Stimulated activated memory B cell treated with anti-CD40 and anti-IgM and Interleukin-4, amounts not matched to agents 10 μg/mL and 1 μg/mL and 100 μg/mL, for 72 hours (primary cell): ENCODE measurements around the gene UQCRH.
A peak's percentile ranks its signal among the peaks of the same experiment; 100 is the strongest.
"Not testable (repeated sequence)": the region's sequence is repeated elsewhere in the genome, so short reads cannot be mapped to it uniquely, and the experiment has no call there.

Experiments used
- ATAC-seq: fragments of 150-1000 bp; cut with Tn5 transposase; 2 replicates; pipeline ENCODE4 v1.10.0; 2021
- H3K27ac Mint-ChIP-seq: one replicate; pipeline ENCODE4 v1.8.0; 2022; ENCODE audit warnings: mild to moderate bottlenecking, mixed read lengths
- H3K27me3 Mint-ChIP-seq: one replicate; pipeline ENCODE4 v1.8.0; 2022; ENCODE audit warnings: mixed read lengths
- H3K36me3 Mint-ChIP-seq: one replicate; pipeline ENCODE4 v1.8.0; 2022; ENCODE audit warnings: mixed read lengths
- H3K4me1 Mint-ChIP-seq: one replicate; pipeline ENCODE4 v1.8.0; 2022; ENCODE audit warnings: mixed read lengths
- H3K4me3 Mint-ChIP-seq: one replicate; pipeline ENCODE4 v1.8.0; 2022; ENCODE audit warnings: mild to moderate bottlenecking, moderate library complexity, mixed read lengths
- H3K9me3 Mint-ChIP-seq: one replicate; pipeline ENCODE4 v1.8.0; 2022; ENCODE audit warnings: mixed read lengths

UQCRH gene

DNA sequence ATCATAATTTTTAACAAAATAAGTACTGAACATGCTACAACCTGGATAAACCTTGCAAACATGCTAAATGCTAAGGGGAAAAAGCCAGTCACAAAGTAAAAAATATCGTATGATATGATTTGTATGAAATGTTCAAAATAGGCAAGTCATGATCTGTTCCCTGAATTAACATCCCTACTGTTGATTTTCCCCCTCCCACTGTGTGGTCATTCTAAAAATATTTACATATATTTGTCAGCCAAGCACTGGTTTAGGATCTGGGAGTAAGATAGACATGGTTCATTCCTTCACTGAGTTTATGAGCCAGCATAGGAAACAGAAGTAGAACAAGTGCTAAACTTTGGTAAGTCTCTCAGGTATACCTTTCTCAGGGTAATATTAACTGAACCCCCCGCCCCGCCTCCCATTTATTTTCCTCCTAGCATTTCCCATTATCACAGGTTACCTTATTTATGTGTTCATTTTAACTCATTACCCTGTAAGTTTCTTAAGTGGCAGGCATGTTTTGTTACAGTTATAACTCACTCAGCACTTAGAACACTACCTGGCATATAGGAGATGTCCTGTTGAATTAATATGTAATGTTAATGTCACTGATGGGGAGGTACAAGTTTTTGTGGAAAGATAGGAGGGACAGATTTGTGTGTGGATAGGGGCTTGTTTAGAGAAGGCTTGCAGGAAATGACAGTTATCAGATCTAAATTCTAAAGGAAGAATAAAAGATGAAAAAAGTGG is 12.3 kb downstream of the UQCRH start:
- no peak for ATAC-seq
- no peaks in the 10 kb centered on the region for H3K27me3 Mint-ChIP-seq
- H3K27ac Mint-ChIP-seq: peak overlapping the region; percentile 28
- H3K9me3 Mint-ChIP-seq: no peaks in the 10 kb centered on the region
- H3K36me3 Mint-ChIP-seq: peaks cover 41% of the 10 kb centered on the region
- H3K4me3 Mint-ChIP-seq: no peak overlapping the region
- H3K4me1 Mint-ChIP-seq: peaks cover 11% of the 10 kb centered on the region

GRCh38 chr1:46317323-46317722 is 13.8 kb downstream of the UQCRH start:
- Mint-ChIP-seq H3K4me1 (peaks cover 25% of the 10 kb centered on the region), H3K27me3 (no peaks in the 10 kb centered on the region), H3K9me3 (no peaks in the 10 kb centered on the region), H3K27ac (no peak overlapping the region), H3K4me3 (no peak overlapping the region), H3K36me3 (peaks cover 48% of the 10 kb centered on the region)
- no peak for ATAC-seq

- not testable (repeated sequence) for H3K27me3 Mint-ChIP-seq, ATAC-seq, H3K9me3 Mint-ChIP-seq, H3K4me3 Mint-ChIP-seq, H3K27ac Mint-ChIP-seq
- H3K36me3 Mint-ChIP-seq: peaks cover 47% of the 10 kb centered on the region
- peaks cover 33% of the 10 kb centered on the region for H3K4me1 Mint-ChIP-seq
Measured at GRCh38 chr1:46319301-46319700, 15.8 kb downstream of the UQCRH start.

GRCh38 chr1:46319960-46320914 is 16.7 kb downstream of the UQCRH start:
- not testable (repeated sequence) for ATAC-seq, H3K4me3 Mint-ChIP-seq, H3K27me3 Mint-ChIP-seq, H3K9me3 Mint-ChIP-seq
- Mint-ChIP-seq H3K4me1 (peaks cover 38% of the 10 kb centered on the region), H3K36me3 (peaks cover 44% of the 10 kb centered on the region), H3K27ac (peak overlapping the region; percentile 81)

DNA sequence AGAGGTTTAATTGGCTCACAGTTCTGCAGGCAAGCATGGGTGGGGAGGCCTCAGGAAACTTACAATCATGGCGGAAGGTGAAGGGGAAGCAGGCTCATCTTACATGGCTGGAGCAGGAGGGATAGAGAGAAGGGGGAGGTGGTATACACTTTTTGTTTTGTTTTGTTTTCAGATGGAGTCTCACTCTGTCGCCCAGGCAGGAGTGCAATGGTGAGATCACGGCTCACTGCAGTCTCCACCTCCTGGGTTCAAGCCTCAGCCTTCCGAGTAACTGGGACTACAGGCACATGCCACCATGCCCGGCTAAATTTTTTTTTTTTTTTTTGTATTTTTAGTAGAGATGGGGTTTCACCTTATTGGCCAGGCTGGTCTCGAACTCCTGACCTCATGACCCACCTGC is 18.7 kb downstream of the UQCRH start:
- not testable (repeated sequence) for ATAC-seq, H3K9me3 Mint-ChIP-seq, H3K27me3 Mint-ChIP-seq
- peak overlapping the region; percentile 69 for H3K4me3 Mint-ChIP-seq
- peak overlapping the region; percentile 81 for H3K27ac Mint-ChIP-seq
- H3K4me1 Mint-ChIP-seq: peaks cover 53% of the 10 kb centered on the region
- H3K36me3 Mint-ChIP-seq: peaks cover 43% of the 10 kb centered on the region

DNA sequence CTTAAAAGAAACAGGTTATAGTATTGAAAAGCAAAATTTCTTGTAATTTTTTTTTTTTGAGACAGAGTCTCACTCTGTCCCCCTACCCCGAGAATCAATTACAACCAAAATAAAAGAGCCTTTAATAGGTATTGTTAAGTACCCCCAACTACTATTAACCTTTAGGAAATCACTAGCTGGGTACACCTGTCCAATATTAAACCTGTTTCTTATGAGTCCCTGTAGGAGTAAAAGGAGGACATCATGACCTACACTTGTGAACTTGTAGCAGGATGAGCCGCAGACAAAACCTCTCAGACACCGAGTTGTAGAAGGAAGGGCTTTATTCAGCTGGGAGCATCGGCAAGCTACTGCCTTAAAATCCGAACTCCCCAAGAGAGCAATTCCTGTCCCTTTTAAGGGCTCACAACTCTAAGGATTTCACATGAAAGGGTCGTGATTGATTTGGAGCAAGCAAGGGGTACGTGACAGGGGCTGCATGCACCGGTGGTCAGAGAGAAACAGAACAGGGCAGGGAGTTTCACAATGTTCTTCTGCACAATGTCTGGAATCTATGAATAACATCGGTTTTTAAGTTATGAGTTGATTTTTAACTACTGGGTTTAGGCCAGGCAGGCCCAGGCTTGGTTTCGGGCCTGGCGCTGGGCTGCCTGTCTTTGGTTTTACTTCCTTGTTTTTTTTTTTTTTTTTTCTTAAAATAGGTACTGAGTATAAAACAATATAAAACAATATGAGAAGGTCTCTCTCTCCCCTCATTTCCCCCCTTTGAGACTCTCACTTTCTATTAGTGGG is 22.0 kb downstream of the UQCRH start:
- H3K27me3 Mint-ChIP-seq: not testable (repeated sequence)
- peak overlapping the region; percentile 77 for H3K4me3 Mint-ChIP-seq

DNA sequence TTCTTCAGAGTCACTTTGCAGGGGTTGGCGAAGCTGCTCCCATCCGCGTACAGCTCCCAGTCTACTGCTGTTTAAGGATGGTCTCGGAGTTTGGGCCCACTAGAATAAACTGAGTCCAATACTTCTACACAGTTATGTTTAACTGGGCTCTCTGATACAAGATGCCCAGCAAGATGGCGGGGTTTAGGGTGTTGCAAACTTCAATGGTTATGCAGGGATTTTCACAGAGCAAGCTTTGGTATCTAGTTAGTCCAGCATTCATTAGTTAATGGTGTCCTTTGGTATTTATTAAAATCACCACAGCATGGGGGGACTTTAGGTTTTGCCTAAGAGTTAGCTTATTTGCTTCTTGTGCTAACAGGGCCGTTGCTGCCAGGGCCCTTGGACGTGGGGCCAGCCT is 24.7 kb downstream of the UQCRH start:
- not testable (repeated sequence) for ATAC-seq, H3K27me3 Mint-ChIP-seq, H3K9me3 Mint-ChIP-seq
- Mint-ChIP-seq H3K27ac (peak overlapping the region; percentile 61), H3K4me1 (peaks cover 72% of the 10 kb centered on the region), H3K4me3 (peak overlapping the region; percentile 60), H3K36me3 (peaks cover 55% of the 10 kb centered on the region)

More for the DNA sequence above, 22.0 kb downstream of the UQCRH start:
- peak; percentile 51 for ATAC-seq
- not testable (repeated sequence) for H3K9me3 Mint-ChIP-seq
- Mint-ChIP-seq H3K27ac (peak overlapping the region; percentile 100), H3K36me3 (peaks cover 61% of the 10 kb centered on the region), H3K4me1 (peaks cover 63% of the 10 kb centered on the region)

GRCh38 chr1:46329807-46330206 is 26.3 kb downstream of the UQCRH start:
- not testable (repeated sequence) for ATAC-seq, H3K9me3 Mint-ChIP-seq, H3K27me3 Mint-ChIP-seq
- Mint-ChIP-seq H3K4me3 (peak overlapping the region; percentile 99), H3K4me1 (peaks cover 77% of the 10 kb centered on the region), H3K27ac (peak overlapping the region; percentile 100), H3K36me3 (peaks cover 46% of the 10 kb centered on the region)

GRCh38 chr1:46330381-46330780 is 26.9 kb downstream of the UQCRH start:
- peak overlapping the region; percentile 100 for H3K27ac Mint-ChIP-seq
- peaks cover 71% of the 10 kb centered on the region for H3K4me1 Mint-ChIP-seq
- H3K9me3 Mint-ChIP-seq: not testable (repeated sequence)

DNA sequence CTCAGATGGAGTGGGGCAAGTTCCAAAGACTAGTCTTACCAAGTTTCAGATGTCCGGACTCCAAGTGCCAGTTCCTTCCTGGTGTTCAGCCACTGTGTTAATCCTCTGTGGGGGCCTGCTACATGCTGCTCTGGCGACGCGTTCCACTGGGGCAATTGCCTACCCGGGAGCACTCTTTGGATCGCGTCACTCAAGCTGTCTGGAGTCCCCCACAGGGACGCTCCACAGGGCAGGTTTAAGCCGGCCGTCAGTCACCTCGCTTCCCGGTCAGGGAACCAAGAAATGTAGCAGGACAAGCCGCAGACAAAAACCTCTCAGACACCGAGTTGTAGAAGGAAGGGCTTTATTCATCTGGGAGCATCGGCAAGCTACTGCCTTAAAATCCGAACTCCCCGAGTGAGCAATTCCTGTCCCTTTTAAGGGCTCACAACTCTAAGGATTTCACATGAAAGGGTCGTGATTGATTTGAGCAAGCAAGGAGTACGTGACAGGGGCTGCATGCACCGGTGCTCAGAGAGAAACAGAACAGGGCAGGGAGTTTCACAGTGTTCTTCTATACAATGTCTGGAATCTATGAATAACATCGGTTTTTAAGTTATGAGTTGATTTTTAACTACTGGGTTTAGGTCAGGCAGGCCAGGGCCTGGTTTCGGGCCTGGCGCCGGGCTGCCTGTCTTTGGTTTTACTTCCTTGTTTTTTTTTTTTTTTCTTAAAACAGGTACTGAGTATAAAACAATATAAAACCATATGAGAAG is 28.5 kb downstream of the UQCRH start:
- ATAC-seq: peak; percentile 80
- peak overlapping the region; percentile 99 for H3K4me3 Mint-ChIP-seq
- H3K4me1 Mint-ChIP-seq: peaks cover 60% of the 10 kb centered on the region
- peaks cover 37% of the 10 kb centered on the region for H3K36me3 Mint-ChIP-seq
- not testable (repeated sequence) for H3K27me3 Mint-ChIP-seq, H3K9me3 Mint-ChIP-seq
- H3K27ac Mint-ChIP-seq: peak overlapping the region; percentile 100

More at GRCh38 chr1:46330381-46330780, 26.9 kb downstream of the UQCRH start:
- ATAC-seq, H3K27me3 Mint-ChIP-seq: not testable (repeated sequence)
- H3K4me3 Mint-ChIP-seq: peak overlapping the region; percentile 99
- peaks cover 40% of the 10 kb centered on the region for H3K36me3 Mint-ChIP-seq

- Mint-ChIP-seq H3K27me3 (no peaks in the 10 kb centered on the region), H3K4me3 (peak overlapping the region; percentile 48), H3K9me3 (no peaks in the 10 kb centered on the region), H3K36me3 (peaks cover 27% of the 10 kb centered on the region), H3K4me1 (peaks cover 52% of the 10 kb centered on the region), H3K27ac (peak overlapping the region; percentile 100)
- peak; percentile 72 for ATAC-seq
Measured at GRCh38 chr1:46333300-46334029, 30.0 kb downstream of the UQCRH start.

- H3K36me3 Mint-ChIP-seq: peaks cover 25% of the 10 kb centered on the region
- peak overlapping the region; percentile 100 for H3K27ac Mint-ChIP-seq
- no peak overlapping the region for H3K4me3 Mint-ChIP-seq
- ATAC-seq: no peak
- H3K27me3 Mint-ChIP-seq: no peaks in the 10 kb centered on the region
- H3K9me3 Mint-ChIP-seq: no peaks in the 10 kb centered on the region
- H3K4me1 Mint-ChIP-seq: peaks cover 55% of the 10 kb centered on the region
Measured at GRCh38 chr1:46334030-46334384, 30.5 kb downstream of the UQCRH start.

- Mint-ChIP-seq H3K36me3 (peaks cover 17% of the 10 kb centered on the region), H3K27ac (no peak overlapping the region), H3K4me1 (peaks cover 55% of the 10 kb centered on the region), H3K27me3 (no peaks in the 10 kb centered on the region), H3K9me3 (no peaks in the 10 kb centered on the region), H3K4me3 (no peak overlapping the region)
- no peak for ATAC-seq
Measured at GRCh38 chr1:46335081-46335480, 31.6 kb downstream of the UQCRH start.

GRCh38 chr1:46337409-46337808 is 33.9 kb downstream of the UQCRH start:
- H3K4me3 Mint-ChIP-seq: not testable (repeated sequence)

More at GRCh38 chr1:46337409-46337808, 33.9 kb downstream of the UQCRH start:
- ATAC-seq, H3K27ac Mint-ChIP-seq, H3K9me3 Mint-ChIP-seq, H3K27me3 Mint-ChIP-seq: not testable (repeated sequence)
- H3K4me1 Mint-ChIP-seq: peaks cover 53% of the 10 kb centered on the region
- H3K36me3 Mint-ChIP-seq: peaks cover 23% of the 10 kb centered on the region
